GM06990 (cell line): ENCODE results near the gene MAN1A1.

Source experiments
- DNase-seq: peaks from one replicate; pipeline ENCODE4 v3.0.0-alpha.2; 2011; ENCODE audit not compliant: insufficient read length; ENCODE audit errors: extremely low read depth
- H3K27me3 ChIP-seq: replicated peaks from 2 replicates; pipeline ENCODE4 v1.6.0; 2011; ENCODE audit warnings: low read length; ENCODE audit not compliant: control insufficient read depth, insufficient read depth
- H3K36me3 ChIP-seq: 2 replicates; pipeline ENCODE4 v1.5.1; 2011; ENCODE audit warnings: low read length; ENCODE audit not compliant: control insufficient read depth, insufficient read depth
- H3K4me3 ChIP-seq: replicated peaks from 2 replicates; pipeline ENCODE4 v1.5.1; 2011; ENCODE audit warnings: low read depth, mild to moderate bottlenecking, control low read depth, low read length
- TF ChIP-seq, protein P1 (sequence below): IDR thresholded peaks from 2 replicates; pipeline ENCODE4 v1.5.1; 2011; ENCODE audit warnings: low read length, control low read depth, mild to moderate bottlenecking, inconsistent platforms; ENCODE audit not compliant: insufficient read depth, poor library complexity, severe bottlenecking

The MAN1A1 gene

GRCh38 chr6:119349361-119350201 is at the start of gene MAN1A1:
MAN1A1 (minus strand) TSS chr6:119349761; CDS start chr6:119349065, 696 bp downstream.
- TF ChIP-seq, protein P1, sequence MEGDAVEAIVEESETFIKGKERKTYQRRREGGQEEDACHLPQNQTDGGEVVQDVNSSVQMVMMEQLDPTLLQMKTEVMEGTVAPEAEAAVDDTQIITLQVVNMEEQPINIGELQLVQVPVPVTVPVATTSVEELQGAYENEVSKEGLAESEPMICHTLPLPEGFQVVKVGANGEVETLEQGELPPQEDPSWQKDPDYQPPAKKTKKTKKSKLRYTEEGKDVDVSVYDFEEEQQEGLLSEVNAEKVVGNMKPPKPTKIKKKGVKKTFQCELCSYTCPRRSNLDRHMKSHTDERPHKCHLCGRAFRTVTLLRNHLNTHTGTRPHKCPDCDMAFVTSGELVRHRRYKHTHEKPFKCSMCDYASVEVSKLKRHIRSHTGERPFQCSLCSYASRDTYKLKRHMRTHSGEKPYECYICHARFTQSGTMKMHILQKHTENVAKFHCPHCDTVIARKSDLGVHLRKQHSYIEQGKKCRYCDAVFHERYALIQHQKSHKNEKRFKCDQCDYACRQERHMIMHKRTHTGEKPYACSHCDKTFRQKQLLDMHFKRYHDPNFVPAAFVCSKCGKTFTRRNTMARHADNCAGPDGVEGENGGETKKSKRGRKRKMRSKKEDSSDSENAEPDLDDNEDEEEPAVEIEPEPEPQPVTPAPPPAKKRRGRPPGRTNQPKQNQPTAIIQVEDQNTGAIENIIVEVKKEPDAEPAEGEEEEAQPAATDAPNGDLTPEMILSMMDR, result no peak
- Histone ChIP-seq H3K4me3 (peak within 1 kb of the TSS; percentile 71), H3K36me3 (no peaks in the 10 kb centered on the region), H3K27me3 (no peaks in the 10 kb centered on the region)
- DNase-seq, result peak; percentile 93

DNA sequence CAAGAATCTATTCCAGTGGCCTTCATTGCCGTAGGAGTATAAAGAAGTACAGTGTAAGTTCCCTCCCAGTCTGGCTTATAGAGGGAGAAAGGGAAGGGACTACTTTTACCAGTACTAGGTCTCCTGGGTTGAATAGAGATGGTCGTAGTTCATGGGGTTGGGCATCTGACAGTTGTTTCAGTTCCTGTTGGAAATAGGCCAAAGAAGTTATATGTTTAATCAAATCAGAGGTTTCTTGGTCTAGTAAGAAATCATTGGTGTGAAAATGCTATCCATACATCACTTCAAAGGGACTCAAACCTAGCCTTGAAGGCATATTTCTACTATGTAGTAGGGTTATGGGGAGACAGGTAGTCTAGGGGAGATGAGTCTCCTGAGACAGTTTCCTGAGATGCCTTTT is 45.6 kb upstream of the MAN1A1 start:
- Histone ChIP-seq H3K27me3 (no peaks in the 10 kb centered on the region), H3K36me3 (no peaks in the 10 kb centered on the region)
- DNase-seq, result peak; percentile 2

GRCh38 chr6:119390247-119390793 is 40.8 kb upstream of the MAN1A1 start:
- H3K27me3 ChIP-seq, result no peaks in the 10 kb centered on the region
- no peak overlapping the region for H3K4me3 ChIP-seq
- no peaks in the 10 kb centered on the region for H3K36me3 ChIP-seq
- no peak for DNase-seq
- TF ChIP-seq, protein P1, result no peak

More for the DNA sequence above, 45.6 kb upstream of the MAN1A1 start:
- no peak overlapping the region for H3K4me3 ChIP-seq
- TF ChIP-seq, protein P1, result no peak

- no peak for DNase-seq
- TF ChIP-seq, protein P1, result no peak
- Histone ChIP-seq H3K4me3 (no peak overlapping the region), H3K36me3 (no peaks in the 10 kb centered on the region), H3K27me3 (no peaks in the 10 kb centered on the region)
Observed at GRCh38 chr6:119385994-119386393, 36.4 kb upstream of the MAN1A1 start.

- no peaks in the 10 kb centered on the region for H3K27me3 ChIP-seq
- TF ChIP-seq, protein P1, result no peak
- H3K36me3 ChIP-seq, result no peaks in the 10 kb centered on the region
- no peak overlapping the region for H3K4me3 ChIP-seq
- no peak for DNase-seq
Observed at GRCh38 chr6:119384444-119384843, 34.9 kb upstream of the MAN1A1 start.
